Measurements from ENCODE around the gene CTSZ.

The CTSZ gene

GRCh38 chr20:58991715-58992114 lies 15.3 kb downstream of the CTSZ start:
- no peak for ATAC-seq

DNA sequence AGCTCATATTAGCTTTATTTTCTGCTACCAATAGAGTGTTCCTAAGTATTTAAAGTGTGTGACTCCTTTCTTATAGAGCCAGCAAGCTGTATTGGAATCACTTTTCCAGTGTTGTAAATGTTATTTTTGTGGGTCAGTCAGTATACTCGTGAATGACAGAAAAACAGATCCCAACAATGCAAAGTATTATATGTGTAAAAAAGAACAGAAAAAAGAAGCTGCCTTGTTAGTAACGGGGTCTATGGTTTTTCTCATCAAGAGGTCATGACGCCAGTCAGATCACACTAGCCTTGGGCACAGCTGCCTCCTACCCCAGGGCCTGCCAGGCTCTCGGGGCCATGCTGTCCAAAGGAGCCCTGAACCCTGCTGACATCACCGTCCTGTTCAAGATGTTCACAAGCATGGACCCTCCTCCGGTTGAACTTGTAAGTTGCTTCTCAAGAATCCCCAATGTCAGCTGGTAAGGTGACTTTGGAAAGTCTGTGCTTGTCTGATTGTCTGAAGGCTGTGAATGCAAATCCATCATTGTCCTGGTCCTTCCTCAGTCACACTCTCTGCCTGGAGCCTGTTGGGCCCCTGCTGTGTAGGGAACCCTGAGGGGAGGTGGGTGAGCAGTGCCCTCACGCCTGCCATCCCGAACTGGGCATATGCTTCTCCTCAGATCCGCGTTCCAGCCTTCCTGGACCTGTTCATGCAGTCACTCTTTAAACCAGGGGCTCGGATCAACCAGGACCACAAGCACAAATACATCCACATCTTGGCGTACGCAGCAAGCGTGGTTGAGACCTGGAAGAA lies 16.2 kb downstream of the CTSZ start:
- TF ChIP-seq ZFP30 (CRISPR knock-in tag; IDR thresholded peaks at IDR 0.05): no peak
- TF ChIP-seq ESRRG (CRISPR knock-in tag; IDR thresholded peaks at IDR 0.05): no peak
- no peak for TF ChIP-seq ZNF8 (CRISPR knock-in tag; IDR thresholded peaks at IDR 0.05)
- TF ChIP-seq ZC3H10 (CRISPR knock-in tag; IDR thresholded peaks at IDR 0.05): no peak
- no peak for ATAC-seq

More at GRCh38 chr20:58991715-58992114, 15.3 kb downstream of the CTSZ start:
- TF ChIP-seq ZNF565 (CRISPR knock-in tag; conservative IDR thresholded peaks at IDR 0.05; ENCODE audit: low read depth): no peak
- no peak for TF ChIP-seq SNAI2 (CRISPR knock-in tag; IDR thresholded peaks at IDR 0.05)
- TF ChIP-seq, protein P1, sequence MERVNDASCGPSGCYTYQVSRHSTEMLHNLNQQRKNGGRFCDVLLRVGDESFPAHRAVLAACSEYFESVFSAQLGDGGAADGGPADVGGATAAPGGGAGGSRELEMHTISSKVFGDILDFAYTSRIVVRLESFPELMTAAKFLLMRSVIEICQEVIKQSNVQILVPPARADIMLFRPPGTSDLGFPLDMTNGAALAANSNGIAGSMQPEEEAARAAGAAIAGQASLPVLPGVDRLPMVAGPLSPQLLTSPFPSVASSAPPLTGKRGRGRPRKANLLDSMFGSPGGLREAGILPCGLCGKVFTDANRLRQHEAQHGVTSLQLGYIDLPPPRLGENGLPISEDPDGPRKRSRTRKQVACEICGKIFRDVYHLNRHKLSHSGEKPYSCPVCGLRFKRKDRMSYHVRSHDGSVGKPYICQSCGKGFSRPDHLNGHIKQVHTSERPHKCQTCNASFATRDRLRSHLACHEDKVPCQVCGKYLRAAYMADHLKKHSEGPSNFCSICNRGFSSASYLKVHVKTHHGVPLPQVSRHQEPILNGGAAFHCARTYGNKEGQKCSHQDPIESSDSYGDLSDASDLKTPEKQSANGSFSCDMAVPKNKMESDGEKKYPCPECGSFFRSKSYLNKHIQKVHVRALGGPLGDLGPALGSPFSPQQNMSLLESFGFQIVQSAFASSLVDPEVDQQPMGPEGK (CRISPR knock-in tag; IDR thresholded peaks at IDR 0.05; ENCODE audit: borderline replicate concordance): no peak
- TF ChIP-seq, protein P2, sequence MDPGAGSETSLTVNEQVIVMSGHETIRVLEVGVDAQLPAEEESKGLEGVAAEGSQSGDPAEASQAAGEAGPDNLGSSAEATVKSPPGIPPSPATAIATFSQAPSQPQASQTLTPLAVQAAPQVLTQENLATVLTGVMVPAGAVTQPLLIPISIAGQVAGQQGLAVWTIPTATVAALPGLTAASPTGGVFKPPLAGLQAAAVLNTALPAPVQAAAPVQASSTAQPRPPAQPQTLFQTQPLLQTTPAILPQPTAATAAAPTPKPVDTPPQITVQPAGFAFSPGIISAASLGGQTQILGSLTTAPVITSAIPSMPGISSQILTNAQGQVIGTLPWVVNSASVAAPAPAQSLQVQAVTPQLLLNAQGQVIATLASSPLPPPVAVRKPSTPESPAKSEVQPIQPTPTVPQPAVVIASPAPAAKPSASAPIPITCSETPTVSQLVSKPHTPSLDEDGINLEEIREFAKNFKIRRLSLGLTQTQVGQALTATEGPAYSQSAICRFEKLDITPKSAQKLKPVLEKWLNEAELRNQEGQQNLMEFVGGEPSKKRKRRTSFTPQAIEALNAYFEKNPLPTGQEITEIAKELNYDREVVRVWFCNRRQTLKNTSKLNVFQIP (CRISPR knock-in tag; IDR thresholded peaks at IDR 0.05; ENCODE audit: borderline replicate concordance, low read depth): no peak
- TF ChIP-seq, protein P3, sequence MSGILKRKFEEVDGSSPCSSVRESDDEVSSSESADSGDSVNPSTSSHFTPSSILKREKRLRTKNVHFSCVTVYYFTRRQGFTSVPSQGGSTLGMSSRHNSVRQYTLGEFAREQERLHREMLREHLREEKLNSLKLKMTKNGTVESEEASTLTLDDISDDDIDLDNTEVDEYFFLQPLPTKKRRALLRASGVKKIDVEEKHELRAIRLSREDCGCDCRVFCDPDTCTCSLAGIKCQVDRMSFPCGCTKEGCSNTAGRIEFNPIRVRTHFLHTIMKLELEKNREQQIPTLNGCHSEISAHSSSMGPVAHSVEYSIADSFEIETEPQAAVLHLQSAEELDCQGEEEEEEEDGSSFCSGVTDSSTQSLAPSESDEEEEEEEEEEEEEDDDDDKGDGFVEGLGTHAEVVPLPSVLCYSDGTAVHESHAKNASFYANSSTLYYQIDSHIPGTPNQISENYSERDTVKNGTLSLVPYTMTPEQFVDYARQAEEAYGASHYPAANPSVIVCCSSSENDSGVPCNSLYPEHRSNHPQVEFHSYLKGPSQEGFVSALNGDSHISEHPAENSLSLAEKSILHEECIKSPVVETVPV (CRISPR knock-in tag; IDR thresholded peaks at IDR 0.05): no peak
- TF ChIP-seq GLIS3 (CRISPR knock-in tag; IDR thresholded peaks at IDR 0.05): no peak
- no peak for TF ChIP-seq ZFP30 (CRISPR knock-in tag; IDR thresholded peaks at IDR 0.05)
- TF ChIP-seq BACH2 (CRISPR knock-in tag; IDR thresholded peaks at IDR 0.05; ENCODE audit: borderline replicate concordance): no peak
- TF ChIP-seq OSR1 (CRISPR knock-in tag; IDR thresholded peaks at IDR 0.05): no peak
- TF ChIP-seq PPARA (CRISPR knock-in tag; IDR thresholded peaks at IDR 0.05; ENCODE audit: borderline replicate concordance): no peak
- TF ChIP-seq ARNTL (CRISPR knock-in tag; IDR thresholded peaks at IDR 0.05; ENCODE audit: borderline replicate concordance, low read depth): no peak
- TF ChIP-seq ZFP3 (CRISPR knock-in tag; IDR thresholded peaks at IDR 0.05): no peak
- no peak for TF ChIP-seq TSHZ2 (CRISPR knock-in tag; IDR thresholded peaks at IDR 0.05)
- TF ChIP-seq ZC3H10 (CRISPR knock-in tag; IDR thresholded peaks at IDR 0.05): no peak
- TF ChIP-seq RARB (CRISPR knock-in tag; IDR thresholded peaks at IDR 0.05): no peak

GRCh38 chr20:58989196-58989595 lies 17.9 kb downstream of the CTSZ start:
- TF ChIP-seq, protein P2 (CRISPR knock-in tag; IDR thresholded peaks at IDR 0.05; ENCODE audit: borderline replicate concordance, low read depth): no peak
- TF ChIP-seq CSDC2 (CRISPR knock-in tag; IDR thresholded peaks at IDR 0.05) (no peak), TCF4 (CRISPR knock-in tag; IDR thresholded peaks at IDR 0.05; ENCODE audit: borderline replicate concordance) (no peak), PPARA (CRISPR knock-in tag; IDR thresholded peaks at IDR 0.05; ENCODE audit: borderline replicate concordance) (no peak), SNAI2 (CRISPR knock-in tag; IDR thresholded peaks at IDR 0.05) (no peak), ZC3H10 (CRISPR knock-in tag; IDR thresholded peaks at IDR 0.05) (no peak)
- TF ChIP-seq, protein P3 (CRISPR knock-in tag; IDR thresholded peaks at IDR 0.05): no peak
- ATAC-seq: no peak

Data from SK-N-SH treated with all-trans-retinoic acid at 6 μM for 48 hours (cell line).